Smooth muscle cell (in vitro differentiated cells): ENCODE measurements around the gene PPM1L. TPM values are rescaled to one million over a fixed set of nuclear protein-coding genes. Genes with fewer than 3 reads are reported as not detected.

Source experiments
- DNase-seq: peaks from one replicate; lab custom pipeline; 2025; ENCODE audit not compliant: unreplicated experiment; lab: John Stamatoyannopoulos, UW
- H2AFZ ChIP-seq: fragments of 200-600 bp; sonication (generic); 2 replicates; pipeline ENCODE4 v1.6.0; 2016; ENCODE audit warnings: antibody characterized with exemption, low read depth, mild to moderate bottlenecking
- H3F3A ChIP-seq: fragments of 200-600 bp; sonication (generic); 2 replicates; pipeline ENCODE4 v1.6.0; 2017; ENCODE audit warnings: antibody characterized with exemption, low read depth
- H3K27ac ChIP-seq: fragments of 200-600 bp; sonication (generic); 2 replicates; pipeline ENCODE4 v1.5.1; 2016; ENCODE audit warnings: low read depth, mild to moderate bottlenecking
- H3K27me3 ChIP-seq: fragments of 200-600 bp; sonication (generic); 2 replicates; pipeline ENCODE4 v1.6.1; 2016; ENCODE audit warnings: low read depth, mild to moderate bottlenecking
- H3K36me3 ChIP-seq: fragments of 200-600 bp; sonication (generic); 2 replicates; pipeline ENCODE4 v1.5.1; 2016; ENCODE audit warnings: low read depth
- H3K4me1 ChIP-seq: fragments of 200-600 bp; sonication (generic); 2 replicates; pipeline ENCODE4 v1.5.1; 2016; ENCODE audit warnings: low read depth
- H3K4me2 ChIP-seq: fragments of 200-600 bp; sonication (generic); 2 replicates; pipeline ENCODE4 v1.6.0; 2016; ENCODE audit warnings: mild to moderate bottlenecking
- H3K4me3 ChIP-seq: fragments of 200-600 bp; sonication (generic); 2 replicates; pipeline ENCODE4 v1.5.1; 2016; ENCODE audit warnings: mild to moderate bottlenecking
- H3K79me2 ChIP-seq: fragments of 200-600 bp; sonication (generic); 2 replicates; pipeline ENCODE4 v1.6.0; 2016; ENCODE audit warnings: low read depth, mild to moderate bottlenecking
- H3K9ac ChIP-seq: fragments of 200-600 bp; sonication (generic); 2 replicates; pipeline ENCODE4 v1.6.0; 2016; ENCODE audit warnings: low read depth
- H3K9me3 ChIP-seq: fragments of 200-600 bp; sonication (generic); replicated peaks from 2 replicates; pipeline ENCODE4 v1.5.1; 2016; ENCODE audit warnings: low read depth
- H4K20me1 ChIP-seq: fragments of 200-600 bp; sonication (generic); 2 replicates; pipeline ENCODE4 v1.6.0; 2016; ENCODE audit warnings: low read depth
- WGBS: methylation state at CpG from one replicate; pipeline ENCODE4 v1.1.7; 2016; ENCODE audit warnings: low lambda C conversion rate; 5-methylcytosine and 5-hydroxymethylcytosine counted together
- polyA plus RNA-seq: library from polyadenylated mRNA; unstranded; fragments of >200 nt; fragmentation: Nextera tagmentation; extraction: Ambion mirVana; gene quantifications from 2 replicates; pipeline ENCODE4 v1.2.1, GENCODE V29; 2016
- total RNA-seq: library from RNA; depleted of rRNA; stranded (reverse); fragments of >200 nt; gene quantifications from 2 replicates; pipeline ENCODE4 v1.2.3, GENCODE V29; 2014
- TF ChIP-seq, protein P1 (sequence below): fragments of 200-600 bp; sonication (generic); IDR thresholded peaks from 2 replicates; pipeline ENCODE4 v1.5.1; 2017; ENCODE audit warnings: borderline replicate concordance, mild to moderate bottlenecking, antibody characterized with exemption; ENCODE audit not compliant: insufficient read depth, poor library complexity, severe bottlenecking

Gene PPM1L
- total and polyA plus RNA-seq, 2 experiments from 2014 or later, result 0.14 to 1.9 TPM

DNA sequence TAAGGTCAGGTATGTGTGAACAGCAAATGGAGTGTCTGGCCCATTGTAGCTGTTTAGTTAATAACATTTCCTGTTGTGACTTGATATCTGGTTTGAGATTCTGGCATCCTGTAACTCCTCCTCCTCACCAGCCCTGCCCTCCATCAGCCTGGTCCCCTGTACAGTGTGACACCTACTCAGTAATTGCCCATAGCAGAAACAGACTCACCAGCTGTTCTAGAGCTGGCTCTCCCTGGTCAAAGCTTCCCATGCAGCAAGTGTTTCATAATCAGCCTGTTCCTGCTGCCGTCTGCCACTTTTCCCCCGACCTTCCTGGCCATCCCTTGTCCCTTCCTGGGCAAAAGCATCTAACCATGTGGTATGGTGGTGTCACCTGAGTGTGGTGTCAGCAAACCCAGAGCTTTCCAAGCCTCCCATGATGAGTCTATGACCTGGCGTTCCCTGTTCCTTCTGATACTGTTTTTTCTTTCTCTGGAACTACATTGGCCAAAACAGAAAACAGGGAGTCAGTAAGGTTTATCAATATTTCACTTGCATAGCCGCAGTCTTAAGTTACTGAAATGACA, 293.7 kb downstream of the PPM1L start:
- H4K20me1 ChIP-seq, result no peaks in the 10 kb centered on the region
- no peak for DNase-seq
- no peaks in the 10 kb centered on the region for H3K4me1 ChIP-seq
- H3K27ac ChIP-seq, result no peak overlapping the region
- no peaks in the 10 kb centered on the region for H3K79me2 ChIP-seq
- no peak overlapping the region for H3K9ac ChIP-seq
- H2AFZ ChIP-seq, result no peak overlapping the region
- no peaks in the 10 kb centered on the region for H3K36me3 ChIP-seq
- no peaks in the 10 kb centered on the region for H3K9me3 ChIP-seq
- H3K4me3 ChIP-seq, result no peak overlapping the region
- H3K27me3 ChIP-seq, result no peaks in the 10 kb centered on the region
- no peaks in the 10 kb centered on the region for H3F3A ChIP-seq
- no peak overlapping the region for H3K4me2 ChIP-seq
- TF ChIP-seq, protein P1, sequence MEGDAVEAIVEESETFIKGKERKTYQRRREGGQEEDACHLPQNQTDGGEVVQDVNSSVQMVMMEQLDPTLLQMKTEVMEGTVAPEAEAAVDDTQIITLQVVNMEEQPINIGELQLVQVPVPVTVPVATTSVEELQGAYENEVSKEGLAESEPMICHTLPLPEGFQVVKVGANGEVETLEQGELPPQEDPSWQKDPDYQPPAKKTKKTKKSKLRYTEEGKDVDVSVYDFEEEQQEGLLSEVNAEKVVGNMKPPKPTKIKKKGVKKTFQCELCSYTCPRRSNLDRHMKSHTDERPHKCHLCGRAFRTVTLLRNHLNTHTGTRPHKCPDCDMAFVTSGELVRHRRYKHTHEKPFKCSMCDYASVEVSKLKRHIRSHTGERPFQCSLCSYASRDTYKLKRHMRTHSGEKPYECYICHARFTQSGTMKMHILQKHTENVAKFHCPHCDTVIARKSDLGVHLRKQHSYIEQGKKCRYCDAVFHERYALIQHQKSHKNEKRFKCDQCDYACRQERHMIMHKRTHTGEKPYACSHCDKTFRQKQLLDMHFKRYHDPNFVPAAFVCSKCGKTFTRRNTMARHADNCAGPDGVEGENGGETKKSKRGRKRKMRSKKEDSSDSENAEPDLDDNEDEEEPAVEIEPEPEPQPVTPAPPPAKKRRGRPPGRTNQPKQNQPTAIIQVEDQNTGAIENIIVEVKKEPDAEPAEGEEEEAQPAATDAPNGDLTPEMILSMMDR, result no peak
- whole genome bisulfite sequencing, result 83% methylated on average over 4 of the region's 4 CpGs

DNA sequence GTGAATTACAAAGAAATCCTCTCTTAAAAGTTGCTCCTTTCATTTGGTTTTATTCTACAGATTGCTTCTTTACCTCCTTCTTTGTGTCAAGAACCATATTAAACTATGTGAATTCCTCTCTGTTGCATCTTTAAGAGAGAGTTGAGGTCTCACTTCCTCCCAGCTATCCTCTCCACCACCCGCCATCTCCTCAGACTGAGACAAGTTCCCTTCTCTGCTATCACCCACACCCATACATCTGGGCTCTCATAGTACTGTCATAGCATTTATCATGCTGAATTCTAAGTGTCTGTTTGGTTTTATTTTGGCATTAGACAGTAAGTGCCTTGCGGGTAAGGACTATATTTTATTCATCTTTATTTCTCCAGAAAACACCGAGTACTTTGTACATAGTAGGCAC, 294.9 kb downstream of the PPM1L start:
- Histone ChIP-seq H2AFZ (no peak overlapping the region), H3K79me2 (no peaks in the 10 kb centered on the region), H3K4me3 (no peak overlapping the region), H3K4me1 (no peaks in the 10 kb centered on the region), H3F3A (no peaks in the 10 kb centered on the region), H4K20me1 (no peaks in the 10 kb centered on the region), H3K4me2 (no peak overlapping the region), H3K27ac (no peak overlapping the region), H3K9ac (no peak overlapping the region), H3K27me3 (no peaks in the 10 kb centered on the region), H3K36me3 (no peaks in the 10 kb centered on the region), H3K9me3 (no peaks in the 10 kb centered on the region)
- DNase-seq, result no peak
- TF ChIP-seq, protein P1, result no peak
- 95% methylated on average over 3 of the region's 3 CpGs for WGBS

DNA sequence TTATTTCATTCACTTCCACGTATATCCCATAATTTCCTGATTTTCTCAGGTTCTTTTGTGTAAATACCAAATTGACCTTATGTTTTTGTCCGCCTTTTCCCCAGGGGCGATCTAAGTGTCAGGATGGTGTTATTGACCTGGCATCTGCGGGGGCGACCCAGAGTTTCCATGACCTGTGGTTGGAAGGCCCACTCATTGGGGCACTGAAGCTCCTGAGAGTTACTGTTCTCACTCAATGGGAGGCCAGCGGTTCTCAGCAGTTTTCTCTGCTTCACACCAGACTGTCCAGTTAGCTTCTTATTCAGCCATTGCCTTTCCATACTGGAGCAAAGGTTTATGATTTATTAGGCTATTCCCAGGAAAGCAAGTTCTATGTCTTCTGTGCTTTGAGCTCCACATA, 295.8 kb downstream of the PPM1L start:
- no peaks in the 10 kb centered on the region for H3K4me1 ChIP-seq
- H3K79me2 ChIP-seq, result no peaks in the 10 kb centered on the region
- no peak overlapping the region for H3K9ac ChIP-seq
- H3K9me3 ChIP-seq, result no peaks in the 10 kb centered on the region
- H3K27me3 ChIP-seq, result no peaks in the 10 kb centered on the region
- TF ChIP-seq, protein P1, result no peak
- WGBS, result 92% methylated on average over 6 of the region's 6 CpGs
- H2AFZ ChIP-seq, result no peak overlapping the region
- no peak overlapping the region for H3K4me3 ChIP-seq
- H3K36me3 ChIP-seq, result no peaks in the 10 kb centered on the region
- H4K20me1 ChIP-seq, result no peaks in the 10 kb centered on the region
- DNase-seq, result no peak
- no peak overlapping the region for H3K4me2 ChIP-seq
- no peak overlapping the region for H3K27ac ChIP-seq
- H3F3A ChIP-seq, result no peaks in the 10 kb centered on the region
